ENCODE data around the gene FAM229A.

DNA sequence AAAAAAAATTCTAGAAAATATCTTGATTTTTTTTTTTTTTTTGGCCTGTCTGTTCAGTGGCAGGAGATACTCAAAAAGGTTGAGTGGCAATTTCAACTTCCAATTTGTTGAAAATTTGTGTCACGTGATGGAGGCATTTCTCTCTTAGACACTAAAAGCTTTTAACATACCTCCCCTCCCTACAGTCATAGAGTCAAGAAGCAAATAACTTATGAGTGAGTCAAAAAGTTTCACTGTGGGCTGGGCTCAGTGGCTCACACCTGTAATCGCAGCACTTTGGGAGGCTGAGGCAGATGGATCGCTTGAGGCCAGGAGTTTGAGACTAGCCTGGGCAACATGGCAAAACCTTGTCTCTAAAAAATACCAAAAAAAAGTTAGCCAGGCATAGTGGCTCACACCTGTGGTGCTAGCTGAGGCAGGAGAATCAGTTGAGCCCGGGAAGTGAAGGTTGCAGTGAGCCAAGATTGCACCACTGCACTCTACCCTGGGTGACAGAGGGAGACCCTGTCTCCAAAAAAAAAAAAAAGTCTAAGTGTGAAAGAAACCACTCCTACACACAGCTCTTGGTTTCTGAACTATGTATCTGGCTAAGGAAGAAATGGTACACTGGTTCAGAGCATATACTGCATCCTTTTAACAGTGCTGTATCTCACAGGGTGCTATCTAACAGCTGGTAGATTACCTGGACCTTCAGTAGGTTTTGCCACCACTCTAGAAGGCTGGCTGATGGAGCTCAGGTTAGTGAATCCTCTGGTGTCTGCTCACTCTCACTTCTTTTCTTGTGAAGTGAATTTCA, 43.6 kb upstream of the FAM229A start:
- TF ChIP-seq ZNF462 (CRISPR knock-in tag; IDR thresholded peaks at IDR 0.05) (no peak), EZH2 (IDR thresholded peaks at IDR 0.05; ENCODE audit: low read depth, unreplicated experiment) (no peak), CTCF (conservative IDR thresholded peaks at IDR 0.05; ENCODE audit: low read depth in 2 of 2) (no peak), POLR2AphosphoS5 (IDR thresholded peaks at IDR 0.05; ENCODE audit: low read depth) (no peak), JUNB (IDR thresholded peaks at IDR 0.05; ENCODE audit: unreplicated experiment) (no peak), EZH2phosphoT487 (IDR thresholded peaks at IDR 0.05; ENCODE audit: unreplicated experiment) (no peak), CREB1 (CRISPR knock-in tag; IDR thresholded peaks at IDR 0.05; ENCODE audit: low read depth) (no peak), ZNF114 (CRISPR knock-in tag; IDR thresholded peaks at IDR 0.05) (no peak), ZNF331 (CRISPR knock-in tag; IDR thresholded peaks at IDR 0.05; ENCODE audit: low read depth) (no peak), STAT1 (IDR thresholded peaks at IDR 0.05; ENCODE audit: unreplicated experiment) (no peak)
- TF ChIP-seq, protein P1, sequence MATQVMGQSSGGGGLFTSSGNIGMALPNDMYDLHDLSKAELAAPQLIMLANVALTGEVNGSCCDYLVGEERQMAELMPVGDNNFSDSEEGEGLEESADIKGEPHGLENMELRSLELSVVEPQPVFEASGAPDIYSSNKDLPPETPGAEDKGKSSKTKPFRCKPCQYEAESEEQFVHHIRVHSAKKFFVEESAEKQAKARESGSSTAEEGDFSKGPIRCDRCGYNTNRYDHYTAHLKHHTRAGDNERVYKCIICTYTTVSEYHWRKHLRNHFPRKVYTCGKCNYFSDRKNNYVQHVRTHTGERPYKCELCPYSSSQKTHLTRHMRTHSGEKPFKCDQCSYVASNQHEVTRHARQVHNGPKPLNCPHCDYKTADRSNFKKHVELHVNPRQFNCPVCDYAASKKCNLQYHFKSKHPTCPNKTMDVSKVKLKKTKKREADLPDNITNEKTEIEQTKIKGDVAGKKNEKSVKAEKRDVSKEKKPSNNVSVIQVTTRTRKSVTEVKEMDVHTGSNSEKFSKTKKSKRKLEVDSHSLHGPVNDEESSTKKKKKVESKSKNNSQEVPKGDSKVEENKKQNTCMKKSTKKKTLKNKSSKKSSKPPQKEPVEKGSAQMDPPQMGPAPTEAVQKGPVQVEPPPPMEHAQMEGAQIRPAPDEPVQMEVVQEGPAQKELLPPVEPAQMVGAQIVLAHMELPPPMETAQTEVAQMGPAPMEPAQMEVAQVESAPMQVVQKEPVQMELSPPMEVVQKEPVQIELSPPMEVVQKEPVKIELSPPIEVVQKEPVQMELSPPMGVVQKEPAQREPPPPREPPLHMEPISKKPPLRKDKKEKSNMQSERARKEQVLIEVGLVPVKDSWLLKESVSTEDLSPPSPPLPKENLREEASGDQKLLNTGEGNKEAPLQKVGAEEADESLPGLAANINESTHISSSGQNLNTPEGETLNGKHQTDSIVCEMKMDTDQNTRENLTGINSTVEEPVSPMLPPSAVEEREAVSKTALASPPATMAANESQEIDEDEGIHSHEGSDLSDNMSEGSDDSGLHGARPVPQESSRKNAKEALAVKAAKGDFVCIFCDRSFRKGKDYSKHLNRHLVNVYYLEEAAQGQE (IDR thresholded peaks at IDR 0.05; ENCODE audit: unreplicated experiment), result no peak

Data from GM23338 (cell line).